H1 (cell line): ENCODE measurements around the gene PILRB. TPM values are rescaled to one million over a fixed set of nuclear protein-coding genes. Genes with fewer than 3 reads are reported as not detected.

Experiments
- CTCF ChIA-PET: fragments of 300-600 bp; sonication (Branson Sonifier 250); formaldehyde crosslinking; loops from one replicate; lab custom pipeline; 2021; ENCODE audit not compliant: partially characterized antibody; lab: Charles Lee
- POLR2A ChIA-PET: fragments of 300-600 bp; sonication (Branson Sonifier 250); formaldehyde crosslinking; loops from one replicate; lab custom pipeline; 2021; ENCODE audit warnings: inconsistent platforms; ENCODE audit not compliant: partially characterized antibody; lab: Charles Lee
- DNase-seq, 2 experiments: peaks; one replicate each; pipeline versions ENCODE4 v3.0.0 to v3.0.0-alpha.2; 2010 to 2022; ENCODE audit warnings: low spot score in 2 of 2, low read depth in 1 of 2, mixed read lengths in 1 of 2
- FAIRE-seq: peaks from 2 replicates; lab custom pipeline; 2011; peaks lifted over from hg19 to GRCh38; lab: Jason Lieb, UNC
- H2AFZ ChIP-seq: 2 replicates; pipeline ENCODE4 v1.8.1; 2012; ENCODE audit warnings: low read length, inconsistent platforms
- H2AK5ac ChIP-seq: 2 replicates; pipeline ENCODE4 v1.6.1; 2013; ENCODE audit warnings: low read depth, low read length
- H2BK120ac ChIP-seq: replicated peaks from 2 replicates; pipeline ENCODE3; 2013; ENCODE audit warnings: low read depth, low read length, inconsistent platforms
- H2BK12ac ChIP-seq: 2 replicates; pipeline ENCODE4 v1.6.1; 2013; ENCODE audit warnings: low read depth, low read length
- H2BK15ac ChIP-seq: 2 replicates; pipeline ENCODE4 v1.6.1; 2013; ENCODE audit warnings: low read length
- H2BK20ac ChIP-seq: 2 replicates; pipeline ENCODE4 v1.6.1; 2013; ENCODE audit warnings: low read length
- H2BK5ac ChIP-seq: 2 replicates; pipeline ENCODE4 v1.6.1; 2013; ENCODE audit warnings: low read depth, low read length
- H3K14ac ChIP-seq: 2 replicates; pipeline ENCODE4 v1.6.1; 2013; ENCODE audit warnings: inconsistent platforms; ENCODE audit not compliant: insufficient read length
- H3K18ac ChIP-seq: 2 replicates; pipeline ENCODE4 v1.6.1; 2013; ENCODE audit warnings: low read length; ENCODE audit errors: extremely low read depth
- H3K23ac ChIP-seq: 2 replicates; pipeline ENCODE4 v1.6.1; 2013; ENCODE audit warnings: inconsistent platforms; ENCODE audit not compliant: insufficient read length
- H3K23me2 ChIP-seq: 2 replicates; pipeline ENCODE4 v1.6.1; 2013; ENCODE audit warnings: low read depth, low read length
- H3K27ac ChIP-seq: 2 replicates; pipeline ENCODE4 v1.6.1; 2011; ENCODE audit warnings: low read depth, low read length, inconsistent platforms
- H3K27me3 ChIP-seq, 4 experiments: replicated peaks in 1 of 4; 1 replicate in 1 of 4; 2 replicates in 3 of 4; pipeline versions ENCODE4 v1.6.1 to v1.8.1; 2011 to 2013; ENCODE audit warnings: low read length in 3 of 4, mild to moderate bottlenecking in 3 of 4, inconsistent platforms in 2 of 4, mixed read lengths in 2 of 4, moderate library complexity in 1 of 4; ENCODE audit not compliant: control insufficient read depth in 3 of 4, insufficient read depth in 3 of 4; ENCODE audit errors: extremely low read depth in 1 of 4
- H3K36me3 ChIP-seq, 4 experiments: 2 replicates each; pipeline versions ENCODE4 v1.6.1 to v1.8.1; 2011 to 2013; ENCODE audit warnings: mild to moderate bottlenecking in 4 of 4, low read length in 3 of 4, moderate library complexity in 2 of 4, control low read depth in 1 of 4, inconsistent platforms in 1 of 4; ENCODE audit not compliant: insufficient read depth in 4 of 4, control insufficient read depth in 2 of 4
- H3K4ac ChIP-seq: replicated peaks from 2 replicates; pipeline ENCODE3; 2013; ENCODE audit warnings: low read length, low read depth, mixed read lengths, inconsistent platforms; ENCODE audit not compliant: insufficient read length
- H3K4me1 ChIP-seq, 4 experiments: replicated peaks in 1 of 4; 1 replicate in 1 of 4; 2 replicates in 3 of 4; pipeline versions ENCODE4 v1.6.1 to v1.8.1; 2011 to 2013; ENCODE audit warnings: low read length in 3 of 4, inconsistent platforms in 2 of 4, mixed read lengths in 1 of 4; ENCODE audit not compliant: insufficient read depth in 4 of 4, control insufficient read depth in 3 of 4
- H3K4me2 ChIP-seq, 2 experiments: 2 replicates each; pipeline versions ENCODE4 v1.6.1 to v1.8.1; 2011 to 2013; ENCODE audit warnings: low read depth in 2 of 2, low read length in 2 of 2, control low read depth in 1 of 2, inconsistent platforms in 1 of 2, mild to moderate bottlenecking in 1 of 2; ENCODE audit not compliant: insufficient read depth in 1 of 2
- H3K4me3 ChIP-seq, 4 experiments: fragments of 200-600, 300-600 bp in 1 of 4; sonication (generic), shearing (Covaris generic), sonication (Bioruptor Twin) in 1 of 4; 2 replicates each; pipeline versions ENCODE4 v1.5.1 to v1.8.1; 2011 to 2016; ENCODE audit warnings: low read length in 4 of 4, low read depth in 3 of 4, control low read depth in 2 of 4, inconsistent platforms in 2 of 4, mild to moderate bottlenecking in 2 of 4, mixed read lengths in 1 of 4, moderate library complexity in 1 of 4; ENCODE audit not compliant: insufficient read depth in 2 of 4; ENCODE audit errors: extremely low read depth in 1 of 4
- H3K56ac ChIP-seq: replicated peaks from 2 replicates; pipeline ENCODE3; 2013; ENCODE audit warnings: low read depth, mild to moderate bottlenecking, mixed read lengths, low read length, inconsistent platforms; ENCODE audit not compliant: insufficient read length
- H3K79me1 ChIP-seq: 2 replicates; pipeline ENCODE4 v1.6.1; 2013; ENCODE audit warnings: low read depth, low read length, control low read depth
- H3K79me2 ChIP-seq, 2 experiments: 2 replicates each; pipeline versions ENCODE4 v1.6.1 to v1.8.1; 2012 to 2013; ENCODE audit warnings: low read length in 2 of 2, mild to moderate bottlenecking in 2 of 2, inconsistent platforms in 1 of 2; ENCODE audit not compliant: insufficient read depth in 2 of 2, control insufficient read depth in 1 of 2
- H3K9ac ChIP-seq, 4 experiments: replicated peaks in 1 of 4; 1 replicate in 1 of 4; 2 replicates in 3 of 4; pipeline versions ENCODE4 v1.6.1 to v1.8.1; 2011 to 2013; ENCODE audit warnings: low read depth in 3 of 4, low read length in 3 of 4, control low read depth in 2 of 4, mild to moderate bottlenecking in 2 of 4, moderate library complexity in 2 of 4, inconsistent platforms in 1 of 4; ENCODE audit errors: extremely low read depth in 1 of 4
- H3K9me3 ChIP-seq, 2 experiments: 2 replicates each; pipeline versions ENCODE4 v1.6.1 to v1.8.1; 2012 to 2013; ENCODE audit warnings: mild to moderate bottlenecking in 2 of 2, moderate library complexity in 2 of 2, control low read depth in 1 of 2, inconsistent platforms in 1 of 2, low read depth in 1 of 2, low read length in 1 of 2, mixed read lengths in 1 of 2; ENCODE audit not compliant: insufficient read depth in 2 of 2
- H4K20me1 ChIP-seq, 2 experiments: replicated peaks in 1 of 2; 2 replicates each; pipeline versions ENCODE3 to v1.8.1; 2011 to 2013; ENCODE audit warnings: inconsistent platforms in 2 of 2, low read length in 2 of 2, mild to moderate bottlenecking in 1 of 2; ENCODE audit not compliant: insufficient read depth in 2 of 2, control insufficient read depth in 1 of 2
- H4K5ac ChIP-seq: 2 replicates; pipeline ENCODE4 v1.6.1; 2013; ENCODE audit warnings: low read length, low read depth, mixed read lengths, inconsistent platforms; ENCODE audit not compliant: insufficient read length
- H4K8ac ChIP-seq: 2 replicates; pipeline ENCODE4 v1.8.0; 2013; ENCODE audit warnings: mild to moderate bottlenecking, moderate library complexity, low read length, inconsistent platforms; ENCODE audit not compliant: insufficient read depth; ENCODE audit errors: extremely low read depth
- H4K91ac ChIP-seq: replicated peaks from 2 replicates; pipeline ENCODE3; 2013; ENCODE audit warnings: low read length, mixed read lengths, inconsistent platforms; ENCODE audit not compliant: insufficient read length
- BCL11A ChIP-seq, 2 experiments: IDR thresholded peaks; one replicate each; pipeline ENCODE4 v1.6.1; 2011; ENCODE audit warnings: low read depth in 2 of 2, low read length in 2 of 2, mild to moderate bottlenecking in 2 of 2
- CREB1 ChIP-seq: IDR thresholded peaks from 2 replicates; pipeline ENCODE4 v1.6.1; 2012; ENCODE audit warnings: inconsistent platforms
- CTBP2 ChIP-seq: IDR thresholded peaks from 2 replicates; pipeline ENCODE4 v1.7.0; 2011; ENCODE audit warnings: borderline replicate concordance, mild to moderate bottlenecking, moderate library complexity, mixed read lengths, low read length; ENCODE audit not compliant: insufficient read depth, insufficient read length
- EP300 ChIP-seq, 2 experiments: IDR thresholded peaks; 1 replicate in 1 of 2; 2 replicates in 1 of 2; pipeline ENCODE4 v1.6.1; 2011 to 2012; ENCODE audit warnings: low read depth in 2 of 2, low read length in 2 of 2, mild to moderate bottlenecking in 2 of 2, borderline replicate concordance in 1 of 2, inconsistent platforms in 1 of 2, moderate library complexity in 1 of 2
- FOSL1 ChIP-seq: IDR thresholded peaks from 2 replicates; pipeline ENCODE4 v1.6.1; 2011; ENCODE audit warnings: mild to moderate bottlenecking, low read depth, low read length, moderate library complexity; ENCODE audit not compliant: insufficient read depth
- JUN ChIP-seq: IDR thresholded peaks from 2 replicates; pipeline ENCODE4 v1.6.1; 2011; ENCODE audit warnings: low read depth, mild to moderate bottlenecking, improper control_type of control experiment, low read length
- MAFK ChIP-seq: IDR thresholded peaks from 2 replicates; pipeline ENCODE4 v1.6.1; 2012; ENCODE audit warnings: low read depth, mild to moderate bottlenecking, improper control_type of control experiment, low read length
- MAX ChIP-seq: IDR thresholded peaks from 2 replicates; pipeline ENCODE4 v1.6.1; 2012; ENCODE audit warnings: inconsistent platforms
- POLR2A ChIP-seq, 2 experiments: IDR thresholded peaks; 1 replicate in 1 of 2; 2 replicates in 1 of 2; pipeline ENCODE4 v1.6.1; 2011; ENCODE audit warnings: low read depth in 2 of 2, low read length in 2 of 2, mild to moderate bottlenecking in 2 of 2; ENCODE audit errors: control extremely low read depth in 1 of 2
- RBBP5 ChIP-seq: IDR thresholded peaks from 2 replicates; pipeline ENCODE4 v1.7.1; 2012; ENCODE audit warnings: low read depth, mild to moderate bottlenecking, inconsistent platforms, low read length, moderate library complexity, borderline replicate concordance
- RFX5 ChIP-seq: IDR thresholded peaks from 2 replicates; pipeline ENCODE4 v1.6.1; 2011; ENCODE audit warnings: low read depth, low read length, improper control_type of control experiment, borderline replicate concordance
- RNF2 ChIP-seq: fragments of 200-900, 300-1000 bp; sonication (generic); IDR thresholded peaks from 2 replicates; pipeline ENCODE4 v1.7.1; 2016; ENCODE audit warnings: borderline replicate concordance, low read depth, mild to moderate bottlenecking, antibody characterized with exemption, low read length; ENCODE audit not compliant: poor library complexity, severe bottlenecking; ENCODE audit errors: missing control alignments
- RXRA ChIP-seq: IDR thresholded peaks from 2 replicates; pipeline ENCODE4 v1.6.1; 2011; ENCODE audit warnings: low read depth, mild to moderate bottlenecking, low read length, moderate library complexity; ENCODE audit not compliant: insufficient read depth
- SP2 ChIP-seq: IDR thresholded peaks from 2 replicates; pipeline ENCODE4 v1.6.1; 2012; ENCODE audit warnings: mild to moderate bottlenecking, low read length, inconsistent platforms
- YY1 ChIP-seq: IDR thresholded peaks from 2 replicates; pipeline ENCODE4 v1.6.1; 2011; ENCODE audit warnings: low read depth, mild to moderate bottlenecking, low read length
- polyA plus RNA-seq, 7 experiments: library from polyadenylated mRNA; depleted of rRNA in 3 of 7; stranded (reverse) in 5 of 7; unstranded in 2 of 7; fragments of >200 nt in 5 of 7; fragments of 200-250 nt in 2 of 7; gene quantifications; 1 replicate in 5 of 7; 2 replicates in 1 of 7; 4 replicates in 1 of 7; pipeline versions ENCODE4 v1.2.1 to v1.2.3, GENCODE V29; 2011 to 2013; ENCODE audit warnings: missing spikeins in 2 of 7, mixed read lengths in 2 of 7
- total RNA-seq: library from RNA; stranded (reverse); fragmentation: NEBNext Ultra II Directional; extraction: Animal tissue kit (Norgen Biotek cat#: 25700); gene quantifications from 2 replicates; pipeline ENCODE4 v1.2.1, GENCODE V29; 2021

PILRB gene
- total and polyA plus RNA-seq, 2 of the 8 experiments (the other 6 are each of a cell fraction or from before 2014, with no cell fraction given): 32.2 to 49.9 TPM

GRCh38 chr7:100346921-100347320 lies 11.0 kb upstream of the PILRB start:
- Histone ChIP-seq H3K4me3 (no peak overlapping the region), H2AK5ac (no peak overlapping the region), H4K20me1 (peaks cover 0 to 14% of the 10 kb centered on the region in 2 experiments), H3K23me2 (no peaks in the 10 kb centered on the region), H3K36me3 (peaks cover 17 to 60% (median 44%) of the 10 kb centered on the region in 4 experiments), H2BK12ac (no peak overlapping the region), H3K4ac (no peak overlapping the region), H3K4me1 (no peaks in the 10 kb centered on the region), H4K8ac (no peak overlapping the region), H3K23ac (no peak overlapping the region), H2BK20ac (no peak overlapping the region), H3K79me2 (no peaks in the 10 kb centered on the region), H2BK5ac (no peak overlapping the region), H3K56ac (no peak overlapping the region), H3K4me2 (no peak overlapping the region), H3K18ac (no peak overlapping the region), H3K14ac (no peak overlapping the region), H2AFZ (no peak overlapping the region), H3K9ac (no peak overlapping the region), H2BK120ac (no peak overlapping the region), H4K91ac (no peak overlapping the region), H3K27me3 (no peaks in the 10 kb centered on the region), H4K5ac (no peak overlapping the region), H2BK15ac (no peak overlapping the region), H3K9me3 (no peaks in the 10 kb centered on the region), H3K79me1 (peaks cover 2% of the 10 kb centered on the region; the same call in 1 of the 2 replicates), H3K27ac (no peak overlapping the region)
- FAIRE-seq: no peak
- no peak for DNase-seq
- CTCF ChIA-PET: interaction anchor here (0.8 to 3.6 kb wide), 11 partner anchors 18 to 1467 kb away, joined by 3 to 27 read pairs (median 3); partner anchors contain the start of gene ZCWPW1
- POLR2A ChIA-PET: interaction anchor here (1.1 to 1.8 kb wide), 4 partner anchors 9 to 82 kb away, joined by 3 to 6 read pairs (median 4); partner anchors contain the start of gene ZCWPW1
- TF ChIP-seq BCL11A (IDR thresholded peaks at IDR 0.05; ENCODE audit: low read depth in 2 of 2, low read length in 2 of 2) (no peak), RFX5 (no peak), JUN (no peak), EP300 (IDR thresholded peaks at IDR 0.05; ENCODE audit: borderline replicate concordance in 1 of 2, low read depth in 2 of 2, low read length in 2 of 2) (no peak), FOSL1 (no peak), SP2 (no peak), CREB1 (no peak), RBBP5 (no peak), POLR2A (IDR thresholded peaks at IDR 0.05; ENCODE audit: control extremely low read depth in 1 of 2, low read depth in 2 of 2, low read length in 2 of 2) (no peak), MAFK (no peak), CTBP2 (no peak), MAX (no peak), YY1 (no peak), RNF2 (no peak), RXRA (no peak)
